Measurements from ENCODE around the gene AP2A1. TPM values are rescaled to one million over a fixed set of nuclear protein-coding genes. Genes with fewer than 3 reads are reported as not detected.

Gene AP2A1
- total and polyA plus RNA-seq, 4 donors: 31.5 to 87.2 (median 54.4) TPM

DNA sequence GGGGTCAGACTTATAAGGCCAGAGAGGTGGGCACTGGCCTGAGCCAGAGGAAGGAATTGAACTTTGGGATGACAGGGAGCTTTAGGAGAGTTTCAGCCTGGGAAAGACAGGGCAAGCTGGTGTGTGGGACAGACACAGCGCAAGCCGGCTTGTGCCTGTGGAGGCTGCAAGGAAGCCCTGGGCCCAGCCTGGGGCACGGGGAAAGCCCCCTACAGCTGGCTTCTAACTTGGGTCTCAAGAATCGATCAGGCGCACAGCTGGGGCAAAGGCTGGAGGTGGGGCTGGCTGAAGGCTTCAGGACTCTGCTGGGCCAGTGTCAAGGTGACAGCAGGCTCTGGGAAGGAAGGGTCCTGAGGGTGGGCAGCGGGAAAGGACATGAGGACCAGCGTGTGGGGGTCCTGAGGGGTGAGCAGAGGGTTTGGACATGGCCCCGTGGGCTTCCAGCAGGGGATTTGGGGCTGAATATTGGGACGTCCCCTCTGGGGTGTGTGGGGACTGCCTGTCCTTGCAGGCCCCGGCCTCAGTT is 87.1 kb downstream of the AP2A1 start:
- H3K9ac ChIP-seq (ENCODE audit: insufficient read depth in 1 of 2, low read length in 2 of 2): no peak overlapping the region

DNA sequence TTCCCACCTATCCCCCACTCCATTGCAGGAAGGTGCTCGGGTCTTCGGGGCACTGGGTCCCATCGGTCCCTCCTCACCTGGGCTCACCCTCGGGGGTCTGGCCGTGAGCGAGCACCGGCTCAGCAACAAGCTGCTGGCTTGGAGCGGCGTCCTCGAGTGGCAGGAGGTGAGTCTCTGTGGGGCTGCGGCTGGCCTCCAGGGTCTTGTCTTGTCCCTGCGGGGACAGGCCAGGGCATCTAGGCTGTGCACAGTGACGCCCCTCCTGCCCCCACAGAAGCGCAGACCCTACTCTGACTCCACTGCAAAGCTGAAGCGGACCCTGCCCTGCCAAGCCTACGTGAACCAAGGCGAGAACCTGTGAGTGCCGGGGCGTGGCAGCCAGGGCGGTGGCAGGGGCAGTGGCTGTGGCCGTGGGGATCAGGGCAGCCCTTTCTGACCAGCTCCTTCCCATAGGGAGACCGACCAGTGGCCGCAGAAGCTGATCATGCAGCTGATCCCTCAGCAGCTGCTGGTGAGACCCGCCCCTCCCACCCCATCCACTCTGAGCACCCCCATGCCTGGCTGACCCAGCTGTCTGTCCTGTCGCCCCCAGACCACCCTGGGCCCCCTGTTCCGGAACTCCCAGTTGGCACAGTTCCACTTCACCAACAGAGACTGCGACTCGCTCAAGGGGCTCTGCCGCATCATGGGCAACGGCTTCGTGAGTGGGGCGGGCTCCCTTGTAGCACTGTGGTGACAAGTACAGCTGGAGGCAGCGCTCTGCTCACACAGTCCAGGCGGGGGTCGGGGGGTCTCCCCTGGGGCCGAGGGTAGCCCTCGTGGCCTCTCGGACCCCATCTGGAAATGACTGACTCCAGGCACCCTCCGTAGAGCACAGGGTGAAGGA is 87.8 kb downstream of the AP2A1 start:
- Histone ChIP-seq H3K27ac (ENCODE audit: low read depth in 1 of 2, low read length in 1 of 2) (no peak overlapping the region), H3K9ac (ENCODE audit: insufficient read depth in 1 of 2, low read length in 2 of 2) (no peak overlapping the region), H3K4me3 (no peak overlapping the region), H3K4me1 (ENCODE audit: control insufficient read depth in 5 of 5, insufficient read depth in 5 of 5, low read length in 5 of 5) (peaks cover 0 to 22% (median 13%) of the 10 kb centered on the region in 5 donors), H3K36me3 (ENCODE audit: control insufficient read depth in 4 of 4, insufficient read depth in 4 of 4, low read length in 4 of 4) (peaks cover 0 to 42% (median 31%) of the 10 kb centered on the region in 4 donors), H3K27me3 (ENCODE audit: control insufficient read depth in 3 of 3, insufficient read depth in 3 of 3, low read length in 2 of 3) (no peaks in the 10 kb centered on the region), H3K9me3 (ENCODE audit: control insufficient read depth in 4 of 4, insufficient read depth in 3 of 4, low read length in 3 of 4) (peaks cover 0 to 3% (median 0%) of the 10 kb centered on the region in 4 donors)
- no peak for TF ChIP-seq CTCF (IDR thresholded peaks at IDR 0.05; ENCODE audit: control extremely low read depth, extremely low read depth)
- WGBS, 2 donors: 90 to 92% methylated on average over 36 to 39 of the region's 39 CpGs
- ATAC-seq (ENCODE audit: insufficient read depth, low FRiP score): no peak
- DNase-seq: no peak

More for the DNA sequence above, 87.1 kb downstream of the AP2A1 start:
- no peak overlapping the region for H3K4me3 ChIP-seq
- no peak for TF ChIP-seq CTCF (IDR thresholded peaks at IDR 0.05; ENCODE audit: control extremely low read depth, extremely low read depth)
- ATAC-seq (ENCODE audit: insufficient read depth, low FRiP score) (no peak), DNase-seq (no peak)
- peaks cover 0 to 22% (median 13%) of the 10 kb centered on the region in 5 donors for H3K4me1 ChIP-seq (ENCODE audit: control insufficient read depth in 5 of 5, insufficient read depth in 5 of 5, low read length in 5 of 5)
- peaks cover 0 to 8% (median under 1%) of the 10 kb centered on the region in 4 donors for H3K9me3 ChIP-seq (ENCODE audit: control insufficient read depth in 4 of 4, insufficient read depth in 3 of 4, low read length in 3 of 4)
- H3K27me3 ChIP-seq (ENCODE audit: control insufficient read depth in 3 of 3, insufficient read depth in 3 of 3, low read length in 2 of 3): no peaks in the 10 kb centered on the region
- WGBS, 2 donors: 87 to 95% methylated on average over 10 of the region's 10 CpGs
- H3K27ac ChIP-seq (ENCODE audit: low read depth in 1 of 2, low read length in 1 of 2): no peak overlapping the region
- peaks cover 0 to 38% (median 31%) of the 10 kb centered on the region in 4 donors for H3K36me3 ChIP-seq (ENCODE audit: control insufficient read depth in 4 of 4, insufficient read depth in 4 of 4, low read length in 4 of 4)

GRCh38 chr19:49855277-49855675 is 88.5 kb downstream of the AP2A1 start:
- DNase-seq: no peak
- H3K4me1 ChIP-seq (ENCODE audit: control insufficient read depth in 5 of 5, insufficient read depth in 5 of 5, low read length in 5 of 5): peaks cover 0 to 22% (median 13%) of the 10 kb centered on the region in 5 donors
- no peak overlapping the region for H3K9ac ChIP-seq (ENCODE audit: insufficient read depth in 1 of 2, low read length in 2 of 2)
- WGBS, 2 donors: 91 to 92% methylated on average over 12 of the region's 12 CpGs
- no peak overlapping the region for H3K4me3 ChIP-seq
- TF ChIP-seq CTCF (IDR thresholded peaks at IDR 0.05; ENCODE audit: control extremely low read depth, extremely low read depth): no peak
- no peak overlapping the region for H3K27ac ChIP-seq (ENCODE audit: low read depth in 1 of 2, low read length in 1 of 2)
- no peak for ATAC-seq (ENCODE audit: insufficient read depth, low FRiP score)
- H3K9me3 ChIP-seq (ENCODE audit: control insufficient read depth in 4 of 4, insufficient read depth in 3 of 4, low read length in 3 of 4): no peaks in the 10 kb centered on the region
- peaks cover 0 to 49% (median 30%) of the 10 kb centered on the region in 4 donors for H3K36me3 ChIP-seq (ENCODE audit: control insufficient read depth in 4 of 4, insufficient read depth in 4 of 4, low read length in 4 of 4)
- no peaks in the 10 kb centered on the region for H3K27me3 ChIP-seq (ENCODE audit: control insufficient read depth in 3 of 3, insufficient read depth in 3 of 3, low read length in 2 of 3)
